ENCODE data around the gene DMXL1.

DMXL1 gene

DNA sequence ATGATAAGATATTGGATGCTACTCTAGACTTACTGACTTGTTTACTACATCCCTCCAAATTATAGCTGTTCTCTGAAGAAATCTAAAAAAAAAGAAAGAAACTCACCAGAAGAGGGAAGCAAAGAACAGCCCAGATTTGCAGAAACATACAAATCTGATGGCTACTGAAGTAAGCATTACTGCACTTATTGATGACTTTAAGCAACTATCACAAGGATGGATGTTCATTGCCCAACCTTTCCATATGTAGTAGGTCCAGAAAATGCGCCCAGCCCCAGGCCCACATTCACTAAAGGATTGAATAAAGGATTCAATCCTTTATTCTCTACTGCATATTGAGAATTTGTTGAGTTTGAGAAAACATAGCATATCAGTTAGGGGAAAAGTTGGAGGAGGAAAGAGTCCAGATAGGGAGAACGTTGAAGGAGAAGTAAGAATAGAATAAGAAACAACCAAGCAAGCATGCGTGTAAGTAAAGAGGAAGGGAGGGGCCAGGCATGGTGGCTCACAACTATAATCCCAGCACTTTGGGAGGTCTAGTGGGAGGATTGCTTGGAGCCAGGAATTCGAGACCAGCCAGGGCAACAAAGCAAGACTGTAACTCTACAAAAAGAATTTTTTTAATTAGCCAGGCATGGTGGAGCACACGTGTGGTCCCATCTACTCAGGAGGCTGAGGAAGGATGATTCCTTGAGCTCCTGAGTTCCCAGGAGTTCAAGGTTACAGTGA is 48.7 kb upstream of the DMXL1 start:
- no peak for TF ChIP-seq ESRRG (CRISPR knock-in tag; IDR thresholded peaks at IDR 0.05)
- peak; percentile 87 for ATAC-seq

DNA sequence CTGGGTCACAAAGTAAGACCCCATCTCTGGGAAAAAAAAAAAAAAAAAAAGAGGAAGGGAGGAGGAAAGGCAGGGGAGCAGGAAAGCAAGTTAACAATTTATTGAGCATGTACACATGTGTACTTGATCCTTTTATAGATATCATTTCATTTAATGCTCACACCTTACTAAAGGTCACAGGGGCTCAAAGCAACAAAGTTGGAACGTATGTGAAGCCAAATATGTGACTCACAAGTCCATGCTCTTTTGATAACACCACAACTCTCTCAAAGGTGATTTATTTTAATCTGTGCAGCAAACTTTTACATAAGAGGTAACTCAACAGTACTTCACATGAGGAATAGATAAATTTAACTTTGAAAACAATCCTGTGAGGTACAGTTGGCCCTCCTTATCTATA is 48.1 kb upstream of the DMXL1 start:
- no peak for TF ChIP-seq PATZ1 (CRISPR knock-in tag; IDR thresholded peaks at IDR 0.05; ENCODE audit: borderline replicate concordance)
- TF ChIP-seq CSDC2 (CRISPR knock-in tag; IDR thresholded peaks at IDR 0.05): no peak
- TF ChIP-seq ZNF565 (CRISPR knock-in tag; conservative IDR thresholded peaks at IDR 0.05; ENCODE audit: low read depth): no peak
- ATAC-seq: no peak

- ATAC-seq: no peak
- TF ChIP-seq, protein P1, sequence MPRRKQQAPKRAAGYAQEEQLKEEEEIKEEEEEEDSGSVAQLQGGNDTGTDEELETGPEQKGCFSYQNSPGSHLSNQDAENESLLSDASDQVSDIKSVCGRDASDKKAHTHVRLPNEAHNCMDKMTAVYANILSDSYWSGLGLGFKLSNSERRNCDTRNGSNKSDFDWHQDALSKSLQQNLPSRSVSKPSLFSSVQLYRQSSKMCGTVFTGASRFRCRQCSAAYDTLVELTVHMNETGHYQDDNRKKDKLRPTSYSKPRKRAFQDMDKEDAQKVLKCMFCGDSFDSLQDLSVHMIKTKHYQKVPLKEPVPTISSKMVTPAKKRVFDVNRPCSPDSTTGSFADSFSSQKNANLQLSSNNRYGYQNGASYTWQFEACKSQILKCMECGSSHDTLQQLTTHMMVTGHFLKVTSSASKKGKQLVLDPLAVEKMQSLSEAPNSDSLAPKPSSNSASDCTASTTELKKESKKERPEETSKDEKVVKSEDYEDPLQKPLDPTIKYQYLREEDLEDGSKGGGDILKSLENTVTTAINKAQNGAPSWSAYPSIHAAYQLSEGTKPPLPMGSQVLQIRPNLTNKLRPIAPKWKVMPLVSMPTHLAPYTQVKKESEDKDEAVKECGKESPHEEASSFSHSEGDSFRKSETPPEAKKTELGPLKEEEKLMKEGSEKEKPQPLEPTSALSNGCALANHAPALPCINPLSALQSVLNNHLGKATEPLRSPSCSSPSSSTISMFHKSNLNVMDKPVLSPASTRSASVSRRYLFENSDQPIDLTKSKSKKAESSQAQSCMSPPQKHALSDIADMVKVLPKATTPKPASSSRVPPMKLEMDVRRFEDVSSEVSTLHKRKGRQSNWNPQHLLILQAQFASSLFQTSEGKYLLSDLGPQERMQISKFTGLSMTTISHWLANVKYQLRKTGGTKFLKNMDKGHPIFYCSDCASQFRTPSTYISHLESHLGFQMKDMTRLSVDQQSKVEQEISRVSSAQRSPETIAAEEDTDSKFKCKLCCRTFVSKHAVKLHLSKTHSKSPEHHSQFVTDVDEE (CRISPR knock-in tag; IDR thresholded peaks at IDR 0.05): no peak
- TF ChIP-seq CREB5 (CRISPR knock-in tag; IDR thresholded peaks at IDR 0.05; ENCODE audit: low read depth): no peak
- TF ChIP-seq GLIS3 (CRISPR knock-in tag; IDR thresholded peaks at IDR 0.05): no peak
Measured at GRCh38 chr5:119028575-119028974, 42.3 kb upstream of the DMXL1 start.

DNA sequence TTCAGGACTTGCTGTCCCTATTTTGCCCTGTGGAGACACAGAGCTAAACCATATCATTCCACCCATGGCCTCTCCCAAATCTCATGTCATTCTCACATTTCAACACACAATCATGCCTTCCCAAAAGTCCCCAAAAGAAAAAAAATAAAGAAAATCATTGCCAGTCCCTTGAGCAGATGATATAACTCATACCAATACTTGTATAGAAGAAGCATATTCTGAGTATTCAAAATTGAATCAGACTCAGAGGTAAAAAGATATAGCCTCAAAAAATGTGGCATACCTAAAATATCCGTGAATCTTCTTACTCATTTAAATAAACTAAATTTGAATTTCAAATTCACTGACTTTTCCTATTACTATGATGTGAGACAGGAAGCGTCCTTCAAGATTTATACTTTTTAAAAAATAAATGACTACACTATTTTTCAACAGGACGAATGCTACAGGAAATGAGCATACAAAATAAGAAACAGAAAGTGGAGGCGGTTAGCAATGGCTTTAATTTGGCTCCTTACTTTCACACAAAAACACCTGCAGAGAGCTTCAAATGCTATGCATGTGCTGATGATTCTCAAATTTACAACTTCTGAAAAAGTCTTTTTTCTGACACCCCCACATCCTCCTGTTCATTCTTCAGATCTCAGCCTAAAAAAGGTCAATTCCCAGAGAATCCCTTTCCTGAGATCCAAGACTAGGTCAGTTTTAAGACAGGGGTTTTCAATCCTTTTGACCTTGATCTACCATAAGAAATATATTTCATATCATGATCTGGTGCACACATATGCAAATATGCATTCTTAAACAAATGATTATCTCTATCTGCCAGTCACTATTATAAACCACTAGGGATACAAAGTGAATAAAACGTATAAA is 39.6 kb upstream of the DMXL1 start:
- no peak for TF ChIP-seq BACH2 (CRISPR knock-in tag; IDR thresholded peaks at IDR 0.05; ENCODE audit: borderline replicate concordance)
- TF ChIP-seq OSR1 (CRISPR knock-in tag; IDR thresholded peaks at IDR 0.05): no peak
- no peak for ATAC-seq

GRCh38 chr5:119031905-119032304 is 39.0 kb upstream of the DMXL1 start:
- no peak for ATAC-seq
- TF ChIP-seq OSR1 (CRISPR knock-in tag; IDR thresholded peaks at IDR 0.05): no peak
- no peak for TF ChIP-seq ZFP3 (CRISPR knock-in tag; IDR thresholded peaks at IDR 0.05)
- TF ChIP-seq TCF4 (CRISPR knock-in tag; IDR thresholded peaks at IDR 0.05; ENCODE audit: borderline replicate concordance): no peak

GRCh38 chr5:119032656-119033055 is 38.2 kb upstream of the DMXL1 start:
- no peak for ATAC-seq
- no peak for TF ChIP-seq CSDC2 (CRISPR knock-in tag; IDR thresholded peaks at IDR 0.05)
- TF ChIP-seq ARNTL (CRISPR knock-in tag; IDR thresholded peaks at IDR 0.05; ENCODE audit: borderline replicate concordance, low read depth): no peak
- TF ChIP-seq BACH2 (CRISPR knock-in tag; IDR thresholded peaks at IDR 0.05; ENCODE audit: borderline replicate concordance): no peak
- TF ChIP-seq CSRNP3 (CRISPR knock-in tag; IDR thresholded peaks at IDR 0.05): no peak
- no peak for TF ChIP-seq TCF4 (CRISPR knock-in tag; IDR thresholded peaks at IDR 0.05; ENCODE audit: borderline replicate concordance)
- no peak for TF ChIP-seq PATZ1 (CRISPR knock-in tag; IDR thresholded peaks at IDR 0.05; ENCODE audit: borderline replicate concordance)
- TF ChIP-seq OSR1 (CRISPR knock-in tag; IDR thresholded peaks at IDR 0.05): no peak
